Fibroblast of skin of left biceps (primary cell): ENCODE measurements around the gene RGMA.
A peak's percentile ranks its signal among the peaks of the same experiment; 100 is the strongest.

Source experiments
- DNase-seq, 2 experiments: peaks; one replicate each; pipeline ENCODE4 v3.0.0-alpha.2; 2013; ENCODE audit warnings: low read depth in 2 of 2

RGMA gene

GRCh38 chr15:93017526-93017925 is 71.5 kb downstream of the RGMA start:
- peak in 1 of 2 experiments; percentile 14 for DNase-seq

GRCh38 chr15:93012786-93013185 is 76.2 kb downstream of the RGMA start:
- DNase-seq, result no peak

- no peak for DNase-seq
These were observed 81.0 kb downstream of the RGMA start for GRCh38 chr15:93007994-93008393.

GRCh38 chr15:93005133-93005532 is 83.9 kb downstream of the RGMA start:
- DNase-seq, result no peak

- no peak for DNase-seq
These were observed 87.1 kb downstream of the RGMA start for GRCh38 chr15:93001881-93002280.

- no peak for DNase-seq
These were observed 87.9 kb downstream of the RGMA start for GRCh38 chr15:93001156-93001555.

GRCh38 chr15:92997821-92998220 is 91.2 kb downstream of the RGMA start:
- DNase-seq, result no peak

GRCh38 chr15:92992720-92993119 is 96.3 kb downstream of the RGMA start:
- DNase-seq, result no peak

- DNase-seq, result no peak
These were observed 99.0 kb downstream of the RGMA start for GRCh38 chr15:92990031-92990430.

- no peak for DNase-seq
These were observed 99.5 kb downstream of the RGMA start for GRCh38 chr15:92989470-92989869.
